Bronchial epithelial cell (primary cell): ENCODE results near the gene SLC23A1. TPM values are rescaled to one million over a fixed set of nuclear protein-coding genes. Genes with fewer than 3 reads are reported as not detected.
"Not testable (repeated sequence)": the region's sequence is repeated elsewhere in the genome, so short reads cannot be mapped to it uniquely, and the experiment has no call there.

Experiments
- DNase-seq: peaks from one replicate; pipeline ENCODE4 v3.0.0-alpha.2; 2010; ENCODE audit warnings: low read depth
- FAIRE-seq: peaks from 2 replicates; lab custom pipeline; 2011; peaks lifted over from hg19 to GRCh38; lab: Jason Lieb, UNC
- H3K27me3 ChIP-seq: 2 replicates; pipeline ENCODE4 v1.5.1; 2011; ENCODE audit warnings: low read length; ENCODE audit not compliant: control insufficient read depth, insufficient read depth
- H3K36me3 ChIP-seq: 2 replicates; pipeline ENCODE4 v1.5.1; 2011; ENCODE audit warnings: low read length; ENCODE audit not compliant: control insufficient read depth, insufficient read depth
- H3K4me3 ChIP-seq: 2 replicates; pipeline ENCODE4 v1.5.1; 2011; ENCODE audit warnings: mild to moderate bottlenecking, low read depth, low read length, control low read depth
- total RNA-seq: library from RNA; depleted of rRNA; stranded (reverse); fragments of >200 nt; gene quantifications from 2 replicates; pipeline ENCODE4 v1.2.1, GENCODE V29; 2014
- TF ChIP-seq, protein P1 (sequence below): IDR thresholded peaks from 2 replicates; pipeline ENCODE4 v1.5.1; 2011; ENCODE audit warnings: mild to moderate bottlenecking, moderate library complexity, low read length, control low read depth, inconsistent platforms; ENCODE audit not compliant: insufficient read depth, severe bottlenecking

SLC23A1 gene
- total RNA-seq, 1 donor from 2014 or later, result not detected

DNA sequence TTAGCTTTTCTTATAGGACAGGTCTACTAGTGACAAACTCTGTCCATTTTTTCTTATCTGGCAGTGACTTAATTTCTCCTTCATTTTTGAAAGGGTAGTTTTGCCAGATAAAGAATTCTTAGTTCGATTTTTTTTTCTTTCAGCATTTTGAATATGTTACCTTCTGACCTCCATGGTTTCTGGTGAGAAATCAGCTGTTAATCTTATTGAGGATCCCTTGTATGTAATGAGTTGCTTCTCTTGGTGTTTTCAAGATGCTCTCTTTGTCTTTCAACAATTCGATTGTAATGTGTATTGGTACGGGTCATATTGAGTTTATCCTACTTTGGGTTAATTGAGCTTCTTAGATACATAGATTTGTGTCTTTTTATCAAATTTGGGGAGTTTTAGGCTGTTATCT, 28.9 kb downstream of the SLC23A1 start:
- FAIRE-seq (no peak), DNase-seq (no peak)
- TF ChIP-seq, protein P1, sequence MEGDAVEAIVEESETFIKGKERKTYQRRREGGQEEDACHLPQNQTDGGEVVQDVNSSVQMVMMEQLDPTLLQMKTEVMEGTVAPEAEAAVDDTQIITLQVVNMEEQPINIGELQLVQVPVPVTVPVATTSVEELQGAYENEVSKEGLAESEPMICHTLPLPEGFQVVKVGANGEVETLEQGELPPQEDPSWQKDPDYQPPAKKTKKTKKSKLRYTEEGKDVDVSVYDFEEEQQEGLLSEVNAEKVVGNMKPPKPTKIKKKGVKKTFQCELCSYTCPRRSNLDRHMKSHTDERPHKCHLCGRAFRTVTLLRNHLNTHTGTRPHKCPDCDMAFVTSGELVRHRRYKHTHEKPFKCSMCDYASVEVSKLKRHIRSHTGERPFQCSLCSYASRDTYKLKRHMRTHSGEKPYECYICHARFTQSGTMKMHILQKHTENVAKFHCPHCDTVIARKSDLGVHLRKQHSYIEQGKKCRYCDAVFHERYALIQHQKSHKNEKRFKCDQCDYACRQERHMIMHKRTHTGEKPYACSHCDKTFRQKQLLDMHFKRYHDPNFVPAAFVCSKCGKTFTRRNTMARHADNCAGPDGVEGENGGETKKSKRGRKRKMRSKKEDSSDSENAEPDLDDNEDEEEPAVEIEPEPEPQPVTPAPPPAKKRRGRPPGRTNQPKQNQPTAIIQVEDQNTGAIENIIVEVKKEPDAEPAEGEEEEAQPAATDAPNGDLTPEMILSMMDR, result no peak
- H3K27me3 ChIP-seq, result no peaks in the 10 kb centered on the region
- H3K36me3 ChIP-seq, result no peaks in the 10 kb centered on the region
- no peak overlapping the region for H3K4me3 ChIP-seq

DNA sequence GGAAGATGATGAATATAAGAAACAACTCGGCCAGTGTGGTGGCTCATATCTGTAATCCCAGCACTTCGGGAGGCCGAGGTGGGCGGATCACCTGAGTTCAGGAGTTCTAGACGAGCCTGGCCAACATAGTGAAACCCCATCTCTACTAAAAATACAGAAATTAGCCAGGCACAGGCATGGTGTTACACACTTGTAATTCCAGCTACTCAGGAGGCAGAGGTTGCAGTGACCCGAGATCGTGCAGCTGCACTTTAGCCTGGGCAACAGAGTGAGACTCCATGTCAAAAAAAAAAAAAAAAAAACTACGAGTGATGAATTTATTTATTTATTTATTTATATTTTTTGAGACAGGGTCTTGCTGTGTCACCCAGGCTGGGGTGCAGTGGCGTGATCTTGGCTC, 35.2 kb downstream of the SLC23A1 start:
- H3K36me3 ChIP-seq, H3K27me3 ChIP-seq, FAIRE-seq, DNase-seq, H3K4me3 ChIP-seq: not testable (repeated sequence)

DNA sequence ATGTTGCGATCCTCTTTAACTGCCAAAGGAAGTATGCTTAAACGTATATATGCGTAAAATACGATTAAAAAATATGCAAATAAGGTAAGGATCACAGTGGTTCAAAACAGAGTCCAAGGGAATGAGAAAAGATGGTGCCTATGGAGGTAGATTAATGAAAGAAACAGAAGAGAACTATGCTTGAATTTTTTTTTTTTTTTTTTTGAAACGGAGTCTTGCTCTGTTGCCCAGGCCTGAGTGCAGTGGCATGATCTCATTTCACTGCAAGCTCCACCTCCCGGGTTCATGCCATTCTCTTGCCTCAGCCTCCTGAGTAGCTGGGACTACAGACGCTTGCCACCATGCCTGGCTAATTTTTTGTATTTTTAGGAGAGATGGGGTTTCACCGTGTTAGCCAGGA, 37.7 kb downstream of the SLC23A1 start:
- not testable (repeated sequence) for H3K36me3 ChIP-seq, H3K27me3 ChIP-seq, DNase-seq, H3K4me3 ChIP-seq, FAIRE-seq

DNA sequence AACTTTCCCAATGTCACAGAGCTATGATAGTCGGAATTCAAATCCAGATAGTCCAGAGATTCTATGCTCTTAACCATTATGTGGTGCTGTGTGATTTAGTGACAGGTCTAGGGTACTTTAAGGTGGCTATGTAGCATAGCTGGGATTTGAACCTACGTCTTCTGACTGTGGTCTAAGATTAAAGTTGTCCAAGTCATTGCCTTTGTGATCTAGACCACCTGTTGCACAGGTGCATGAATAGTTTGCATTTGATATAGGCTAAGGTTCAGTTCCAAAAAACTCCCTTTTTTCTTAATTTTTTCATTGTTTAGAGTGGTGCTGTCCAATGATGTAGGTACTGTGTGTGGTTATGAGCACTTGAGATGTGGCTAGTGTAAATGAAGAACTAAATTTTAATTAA, 38.9 kb downstream of the SLC23A1 start:
- no peak overlapping the region for H3K4me3 ChIP-seq
- H3K27me3 ChIP-seq, result no peaks in the 10 kb centered on the region
- no peaks in the 10 kb centered on the region for H3K36me3 ChIP-seq
- no peak for DNase-seq
- TF ChIP-seq, protein P1, result no peak
- FAIRE-seq, result no peak

DNA sequence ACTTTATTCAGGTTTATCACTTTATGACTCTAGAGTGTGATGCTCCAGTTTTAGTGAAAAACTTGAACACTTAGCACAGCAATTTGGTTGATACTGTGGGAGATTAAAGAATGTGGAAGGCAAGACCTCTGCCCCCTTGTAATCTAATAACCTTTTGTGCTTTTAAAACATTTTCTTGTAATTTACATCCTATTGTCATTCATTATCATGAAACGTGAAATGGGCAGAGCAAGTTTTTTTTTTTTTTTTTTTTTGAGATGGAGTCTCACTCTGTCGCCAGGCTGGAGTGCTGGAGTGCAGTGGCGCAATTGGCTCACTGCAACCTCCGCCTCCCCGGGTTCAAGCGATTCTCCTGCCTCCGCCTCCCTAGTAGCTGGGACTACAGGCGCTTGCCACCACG, 39.6 kb downstream of the SLC23A1 start:
- no peak for FAIRE-seq

DNA sequence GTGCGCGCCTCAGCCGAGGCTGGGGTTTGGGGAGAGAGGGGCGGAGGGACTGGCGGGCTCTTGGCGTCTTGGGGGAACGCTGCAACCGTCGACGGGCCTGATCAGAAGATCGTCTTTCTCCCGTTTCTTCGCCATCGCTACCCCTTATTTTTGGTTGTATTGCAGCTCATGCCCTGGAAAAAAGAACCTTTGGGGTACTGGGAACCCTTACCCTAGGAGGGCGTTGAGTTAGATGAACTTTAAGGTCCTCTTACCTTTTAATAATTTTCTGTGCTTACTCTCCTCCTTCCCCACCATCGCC, 40.7 kb downstream of the SLC23A1 start:
- Histone ChIP-seq H3K4me3 (peak overlapping the region; percentile 100), H3K36me3 (no peaks in the 10 kb centered on the region), H3K27me3 (no peaks in the 10 kb centered on the region)
- FAIRE-seq (no peak), DNase-seq (no peak)
- TF ChIP-seq, protein P1, result no peak

More for the DNA sequence above, 39.6 kb downstream of the SLC23A1 start:
- no peak for DNase-seq
- no peaks in the 10 kb centered on the region for H3K27me3 ChIP-seq
- TF ChIP-seq, protein P1, result no peak
- H3K4me3 ChIP-seq, result no peak overlapping the region
- no peaks in the 10 kb centered on the region for H3K36me3 ChIP-seq

DNA sequence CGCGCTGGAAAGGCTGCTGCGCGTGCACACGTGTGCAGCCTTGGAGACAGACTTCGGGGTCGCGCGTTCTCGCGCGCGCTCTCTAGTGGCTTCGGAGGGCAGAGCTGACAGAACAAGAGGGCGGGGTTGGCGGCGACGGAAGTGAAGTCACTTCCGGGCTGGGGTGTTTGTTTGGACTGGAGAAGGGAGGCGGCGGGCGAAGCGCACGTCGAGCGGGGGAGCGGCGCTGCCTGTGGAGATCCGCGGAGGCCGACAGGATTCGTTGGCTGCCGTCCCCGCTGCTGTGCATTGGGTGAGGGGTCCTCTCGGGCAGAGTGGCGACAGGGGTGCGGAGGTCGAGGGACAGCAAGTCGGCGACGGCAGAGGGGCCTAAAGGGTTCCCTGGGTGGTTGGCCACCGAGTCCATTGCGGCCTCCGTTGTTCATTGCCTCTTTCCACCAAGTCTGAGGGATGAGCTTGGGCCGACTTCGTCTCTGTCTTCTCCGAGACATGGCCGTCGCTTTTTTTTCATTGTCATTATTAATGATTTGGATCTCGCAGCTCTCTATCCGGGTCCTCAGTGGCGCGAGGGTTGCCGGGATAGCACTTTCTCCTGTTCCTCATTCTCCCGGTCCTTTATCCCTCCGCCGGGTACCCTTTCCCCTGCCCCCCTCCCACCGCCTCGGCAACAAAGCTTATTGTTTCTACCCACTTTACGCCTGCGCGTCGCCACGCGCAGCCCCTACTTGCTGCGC, 41.2 kb downstream of the SLC23A1 start, which contains the start of gene PAIP2:
Gene PAIP2 (plus strand): TSS at position 166 of the 734 bp plus-strand sequence. CDS start 21,931 bp downstream, outside the sequence.
- FAIRE-seq, result no peak

More for the DNA sequence above, 41.2 kb downstream of the SLC23A1 start, which contains the start of gene PAIP2:
- H3K27me3 ChIP-seq, result no peaks in the 10 kb centered on the region
- peak; percentile 92 for DNase-seq
- no peaks in the 10 kb centered on the region for H3K36me3 ChIP-seq
- peak within 1 kb of the TSS; percentile 100 for H3K4me3 ChIP-seq
- TF ChIP-seq, protein P1, result peak; percentile 87
